Measurements from ENCODE around the gene DNAJB11.
"Not testable (repeated sequence)": the region's sequence is repeated elsewhere in the genome, so short reads cannot be mapped to it uniquely, and the experiment has no call there.

GRCh38 chr3:186531694-186532093, 38.8 kb upstream of the DNAJB11 start:
- TF ChIP-seq EP300, CTCF (IDR thresholded peaks at IDR 0.05): not testable (repeated sequence)

All from esophagus muscularis mucosa (tissue), 3 donors.